Activated B cell treated with CpG ODN at 0.5 μM for 24 hours (primary cell): ENCODE results near the gene LRRFIP2. TPM values are rescaled to one million over a fixed set of nuclear protein-coding genes. Genes with fewer than 3 reads are reported as not detected.

Experiments
- ATAC-seq: fragments of 200-7000 bp; cut with Tn5 transposase; one replicate; pipeline ENCODE4 v1.10.0; 2021; ENCODE audit warnings: low read depth, mild to moderate bottlenecking, moderate library complexity
- CTCF ChIA-PET: fragments of 350-600 bp; sonication (Branson Sonifier 250); formaldehyde crosslinking; loops from one replicate; lab custom pipeline; 2021; ENCODE audit warnings: antibody characterized with exemption; lab: Charles Lee
- POLR2A ChIA-PET: fragments of 350-600 bp; sonication (Branson Sonifier 250); formaldehyde crosslinking; loops from one replicate; lab custom pipeline; 2021; ENCODE audit warnings: antibody characterized with exemption; lab: Charles Lee
- DNase-seq: peaks from one replicate; pipeline ENCODE4 v3.0.0; 2022
- H3K27ac Mint-ChIP-seq: one replicate; pipeline ENCODE4 v1.8.0; 2020; ENCODE audit warnings: mixed read lengths
- H3K27me3 Mint-ChIP-seq: one replicate; pipeline ENCODE4 v1.8.0; 2021; ENCODE audit warnings: mixed read lengths
- H3K36me3 Mint-ChIP-seq: one replicate; pipeline ENCODE4 v1.8.0; 2021; ENCODE audit warnings: low read depth, mixed read lengths
- H3K4me1 Mint-ChIP-seq: one replicate; pipeline ENCODE4 v1.8.0; 2021; ENCODE audit warnings: mixed read lengths
- H3K4me3 Mint-ChIP-seq: one replicate; pipeline ENCODE4 v1.8.0; 2020; ENCODE audit warnings: mild to moderate bottlenecking, mixed read lengths
- H3K9me3 Mint-ChIP-seq: one replicate; pipeline ENCODE4 v1.8.0; 2020; ENCODE audit warnings: mixed read lengths
- CTCF ChIP-seq: fragments of 200-600 bp; IDR thresholded peaks from one replicate; pipeline ENCODE4 v1.8.0; 2022; ENCODE audit warnings: antibody characterized with exemption, mild to moderate bottlenecking
- intact Hi-C: fragments of 100-400 bp; cut with micrococcal nuclease; formaldehyde crosslinking; loops from one replicate; pipeline ENCODE4 v1.15.1; 2024
- total RNA-seq: library from RNA; stranded (reverse); gene quantifications from 2 replicates; pipeline ENCODE4 v1.2.3, GENCODE V29; 2022

The LRRFIP2 gene
- total RNA-seq, 1 donor from 2014 or later: 33.9 TPM

GRCh38 chr3:37112987-37113386 lies 61.4 kb downstream of the LRRFIP2 start:
- Mint-ChIP-seq H3K27me3 (no peaks in the 10 kb centered on the region), H3K9me3 (no peaks in the 10 kb centered on the region), H3K27ac (no peak overlapping the region), H3K4me3 (no peak overlapping the region), H3K36me3 (peaks cover 11% of the 10 kb centered on the region), H3K4me1 (no peaks in the 10 kb centered on the region)
- POLR2A ChIA-PET: no interaction called here
- TF ChIP-seq CTCF: no peak
- intact Hi-C loops: no loop called here
- DNase-seq: no peak
- ATAC-seq: no peak
- CTCF ChIA-PET: no interaction called here

- intact Hi-C loops: no loop called here
- DNase-seq (no peak), ATAC-seq (no peak)
- Mint-ChIP-seq H3K4me1 (no peaks in the 10 kb centered on the region), H3K27ac (no peak overlapping the region), H3K36me3 (peaks cover 11% of the 10 kb centered on the region), H3K9me3 (no peaks in the 10 kb centered on the region), H3K27me3 (no peaks in the 10 kb centered on the region), H3K4me3 (no peak overlapping the region)
- POLR2A ChIA-PET: no interaction called here
- no peak for TF ChIP-seq CTCF
- CTCF ChIA-PET: no interaction called here
These were observed 63.2 kb downstream of the LRRFIP2 start for GRCh38 chr3:37111199-37111598.

- no peaks in the 10 kb centered on the region for H3K27me3 Mint-ChIP-seq
- CTCF ChIA-PET: no interaction called here
- POLR2A ChIA-PET: no interaction called here
- no peak for TF ChIP-seq CTCF
- no peak for DNase-seq
- no peaks in the 10 kb centered on the region for H3K9me3 Mint-ChIP-seq
- ATAC-seq: no peak
- H3K4me3 Mint-ChIP-seq: no peak overlapping the region
- no peak overlapping the region for H3K27ac Mint-ChIP-seq
- intact Hi-C loops: no loop called here
- H3K4me1 Mint-ChIP-seq: peaks cover 3% of the 10 kb centered on the region
- peaks cover 7% of the 10 kb centered on the region for H3K36me3 Mint-ChIP-seq
These were observed 66.5 kb downstream of the LRRFIP2 start for GRCh38 chr3:37107846-37108245.

GRCh38 chr3:37103103-37103808 lies 71.1 kb downstream of the LRRFIP2 start:
- DNase-seq: no peak
- ChIA-PET POLR2A (interaction anchor here (0.6 kb wide), 1 partner anchor 143 kb away, joined by 6 read pairs; no protein-coding TSS in a partner anchor), CTCF (no interaction called here)
- peaks cover 6% of the 10 kb centered on the region for H3K36me3 Mint-ChIP-seq
- intact Hi-C loops: no loop called here
- TF ChIP-seq CTCF: no peak
- H3K9me3 Mint-ChIP-seq: no peaks in the 10 kb centered on the region
- no peak overlapping the region for H3K4me3 Mint-ChIP-seq
- H3K27me3 Mint-ChIP-seq: no peaks in the 10 kb centered on the region
- no peak overlapping the region for H3K27ac Mint-ChIP-seq
- H3K4me1 Mint-ChIP-seq: peaks cover 3% of the 10 kb centered on the region
- no peak for ATAC-seq

- Mint-ChIP-seq H3K36me3 (peaks cover 4% of the 10 kb centered on the region), H3K27me3 (no peaks in the 10 kb centered on the region), H3K4me3 (no peak overlapping the region), H3K4me1 (peaks cover 3% of the 10 kb centered on the region), H3K9me3 (no peaks in the 10 kb centered on the region), H3K27ac (no peak overlapping the region)
- no peak for TF ChIP-seq CTCF
- intact Hi-C loops: no loop called here
- no peak for DNase-seq
- ChIA-PET CTCF (no interaction called here), POLR2A (no interaction called here)
- ATAC-seq: no peak
These were observed 74.0 kb downstream of the LRRFIP2 start for GRCh38 chr3:37100411-37100810.
